H54 (cell line): ENCODE data around the gene CDY2B.
"Not testable (repeated sequence)": the region's sequence is repeated elsewhere in the genome, so short reads cannot be mapped to it uniquely, and the experiment has no call there.

Source experiments
- DNase-seq: peaks from one replicate; pipeline ENCODE4 v3.0.0; 2011; ENCODE audit warnings: low spot score, mixed read lengths; ENCODE audit not compliant: insufficient read length
- FAIRE-seq: peaks from 3 replicates; lab custom pipeline; 2011; peaks lifted over from hg19 to GRCh38; lab: Jason Lieb, UNC

Gene CDY2B

GRCh38 chrY:17880120-17880519, at the start of gene CDY2B:
Gene CDY2B, minus strand, starts transcription at chrY:17880220. Its CDS starts 328 bp downstream, at chrY:17879892.
- FAIRE-seq, DNase-seq: not testable (repeated sequence)

GRCh38 chrY:17908009-17908408, 28.0 kb upstream of the CDY2B start:
- not testable (repeated sequence) for FAIRE-seq, DNase-seq

- not testable (repeated sequence) for FAIRE-seq, DNase-seq
These were observed 27.3 kb upstream of the CDY2B start for GRCh38 chrY:17907351-17907750.

GRCh38 chrY:17881697-17882096, 1.7 kb upstream of the CDY2B start:
- not testable (repeated sequence) for DNase-seq, FAIRE-seq

DNA sequence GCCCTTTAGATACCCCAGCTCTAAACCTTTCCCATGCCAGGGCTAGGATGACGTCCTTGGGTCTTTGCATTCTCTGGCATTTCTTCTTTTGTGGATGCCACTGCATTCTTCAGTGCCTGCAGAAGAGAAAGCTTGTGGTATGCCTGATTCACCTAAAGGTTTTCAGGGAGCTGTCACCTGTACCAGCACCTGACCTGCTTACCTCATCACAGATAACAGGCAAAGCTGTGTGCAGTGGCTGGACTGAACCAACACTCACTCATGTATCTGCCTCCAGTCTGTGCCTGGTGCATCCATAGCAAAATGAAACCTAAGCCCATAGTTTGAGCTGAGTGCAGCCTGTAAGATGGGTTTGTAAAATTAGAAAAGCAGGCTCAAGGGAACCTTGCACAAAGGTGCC, 3.3 kb downstream of the CDY2B start:
- FAIRE-seq: not testable (repeated sequence)

GRCh38 chrY:17875401-17875800, 4.6 kb downstream of the CDY2B start:
- DNase-seq, FAIRE-seq: not testable (repeated sequence)

More for the DNA sequence above, 3.3 kb downstream of the CDY2B start:
- not testable (repeated sequence) for DNase-seq

DNA sequence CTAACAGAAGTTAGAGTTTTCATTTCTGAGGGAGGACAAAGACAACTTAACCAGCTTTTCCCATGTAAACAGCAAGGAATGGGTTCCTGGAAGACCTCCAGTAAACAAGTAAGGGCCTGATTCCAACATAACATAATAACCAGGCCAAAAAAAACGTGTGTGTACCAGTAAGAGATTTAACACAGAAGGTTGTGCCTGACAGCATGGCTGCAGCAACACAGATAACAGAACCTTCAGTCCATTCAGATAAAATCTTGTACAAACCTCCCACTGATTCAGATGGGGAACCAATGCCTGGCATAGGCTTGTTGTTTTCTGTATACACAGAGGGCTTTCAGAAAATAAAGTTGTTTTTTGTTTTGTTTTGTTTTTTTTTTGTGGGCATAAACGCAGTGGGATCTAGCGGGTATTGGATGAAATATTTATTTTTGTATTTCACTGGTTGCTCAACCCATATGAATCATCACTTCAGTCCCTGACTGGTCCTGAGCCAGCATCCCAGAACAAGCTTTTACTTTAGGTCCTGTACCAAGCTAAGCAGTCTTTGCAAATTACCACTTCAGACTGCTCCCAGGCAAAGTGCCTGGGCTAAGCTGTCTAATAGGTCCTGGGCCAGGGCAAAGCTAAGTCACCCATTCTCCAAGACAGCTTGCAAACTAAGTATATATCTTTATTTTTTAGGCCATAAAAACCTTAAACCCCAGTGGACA, 8.7 kb downstream of the CDY2B start:
- not testable (repeated sequence) for DNase-seq, FAIRE-seq

DNA sequence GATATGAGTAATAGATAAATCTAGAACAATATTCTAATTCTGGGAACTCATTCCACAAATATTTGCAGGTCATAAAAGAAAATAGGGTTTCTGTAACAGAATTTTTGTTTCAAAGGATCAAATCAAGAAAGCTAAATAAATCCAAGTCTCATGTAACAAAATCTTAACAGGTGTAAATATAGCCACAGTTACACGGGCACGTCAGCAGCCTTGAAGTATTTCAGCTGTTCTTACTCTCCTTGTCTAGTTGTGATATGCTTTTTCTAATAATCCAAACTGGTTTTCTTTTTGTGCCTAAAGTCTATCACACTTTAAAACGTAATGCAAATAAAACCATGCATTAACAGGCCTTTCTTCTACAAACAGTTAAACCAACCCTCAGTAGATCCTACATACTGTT, 9.3 kb downstream of the CDY2B start:
- DNase-seq, FAIRE-seq: not testable (repeated sequence)

DNA sequence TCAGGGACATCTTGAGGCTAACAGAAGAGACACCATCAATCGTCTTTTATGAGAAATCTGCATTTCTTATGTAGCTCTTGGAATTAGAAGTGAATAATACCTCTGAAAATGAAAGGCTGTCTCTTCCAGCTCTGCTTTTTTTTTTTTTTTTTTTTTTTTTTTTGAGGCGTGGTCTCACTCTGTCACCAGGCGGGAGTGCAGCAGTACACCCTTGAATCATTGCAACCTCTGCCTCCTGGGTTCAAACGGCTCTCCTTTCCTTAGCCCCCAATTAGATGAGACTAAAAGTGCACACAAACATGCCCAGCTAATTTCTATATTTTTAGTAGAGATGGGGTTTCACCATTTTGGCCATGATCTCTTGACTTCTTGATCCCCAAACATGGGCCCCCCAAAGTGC, 12.2 kb downstream of the CDY2B start:
- FAIRE-seq, DNase-seq: not testable (repeated sequence)

DNA sequence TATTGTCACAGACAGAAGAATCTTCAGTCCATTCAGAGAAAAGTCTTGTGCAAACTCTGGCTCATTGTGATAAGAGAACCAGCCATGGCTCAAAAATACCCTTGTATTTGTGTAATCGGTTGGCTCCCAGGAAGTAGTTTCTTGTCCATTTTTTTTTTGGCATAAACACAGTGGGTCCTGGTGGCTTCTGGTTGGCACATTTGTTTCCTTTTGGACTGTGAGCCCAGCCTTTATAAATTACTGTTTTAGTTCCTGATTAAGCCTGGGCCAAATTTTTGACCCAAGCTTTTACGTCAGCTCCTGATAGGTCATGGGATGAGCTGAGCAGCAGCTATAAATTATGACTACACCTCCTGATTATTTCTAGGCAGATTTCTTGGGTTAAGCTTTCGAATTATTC, 19.4 kb downstream of the CDY2B start:
- not testable (repeated sequence) for FAIRE-seq, DNase-seq

DNA sequence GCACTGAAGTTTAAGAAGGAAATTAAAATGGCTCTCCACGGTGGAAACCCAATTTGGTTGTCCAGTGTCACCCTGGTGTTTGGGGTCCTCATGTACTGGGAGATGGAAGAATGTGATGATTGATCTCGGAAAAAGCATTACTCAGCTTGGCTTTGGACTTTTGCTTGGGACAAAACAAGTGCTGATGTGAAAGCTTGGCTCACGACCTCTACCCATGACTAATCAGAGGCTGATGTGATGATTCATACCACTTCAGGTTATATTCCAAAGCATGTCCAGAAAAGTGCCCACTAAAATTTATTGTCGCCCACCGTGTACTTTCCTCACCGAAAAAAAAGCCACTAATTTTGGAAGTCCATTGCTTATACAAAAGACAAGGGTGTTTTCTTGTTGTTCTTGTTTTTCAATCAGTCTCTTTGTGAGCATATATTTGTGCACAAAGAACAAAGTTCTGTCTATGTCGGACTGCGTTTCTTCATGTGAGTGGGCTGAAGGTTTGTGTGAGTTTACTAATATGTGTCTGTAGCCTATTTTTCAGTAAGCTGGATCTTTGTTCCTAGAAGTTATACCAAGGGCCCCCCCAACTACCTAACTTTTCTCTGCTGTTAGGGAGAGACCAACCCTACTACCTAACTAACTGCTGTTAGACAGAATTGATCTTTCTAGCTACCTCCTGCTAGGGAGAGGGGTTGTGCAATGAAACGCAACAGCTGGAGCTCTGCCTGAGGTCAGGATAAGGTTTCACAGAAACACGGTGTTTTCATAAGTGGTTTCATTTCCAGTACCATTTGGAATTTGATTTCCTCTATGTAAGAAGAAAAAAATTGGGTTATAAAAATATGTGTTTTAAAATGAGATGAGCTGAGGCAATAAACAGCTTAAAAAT, 22.8 kb downstream of the CDY2B start:
- DNase-seq, FAIRE-seq: not testable (repeated sequence)

DNA sequence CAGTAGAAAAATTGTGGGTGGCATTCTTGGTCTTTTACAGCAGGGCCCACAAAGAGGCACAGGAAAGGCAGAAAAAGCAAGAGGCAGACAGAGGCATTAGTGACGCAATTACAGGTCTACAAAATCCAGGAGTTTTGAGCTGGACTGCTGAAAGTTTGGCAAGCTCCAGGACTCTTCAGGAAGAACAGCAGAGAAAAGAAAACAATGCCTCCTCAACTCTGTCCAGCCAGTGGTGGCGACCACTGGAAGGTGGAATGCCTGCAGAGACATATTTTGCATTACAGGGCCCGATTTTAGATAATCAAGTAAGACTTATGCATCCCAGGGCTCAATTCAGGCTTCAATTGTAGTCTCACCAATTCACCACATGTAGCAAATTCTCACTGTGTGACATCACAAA, 23.5 kb downstream of the CDY2B start:
- not testable (repeated sequence) for DNase-seq, FAIRE-seq

DNA sequence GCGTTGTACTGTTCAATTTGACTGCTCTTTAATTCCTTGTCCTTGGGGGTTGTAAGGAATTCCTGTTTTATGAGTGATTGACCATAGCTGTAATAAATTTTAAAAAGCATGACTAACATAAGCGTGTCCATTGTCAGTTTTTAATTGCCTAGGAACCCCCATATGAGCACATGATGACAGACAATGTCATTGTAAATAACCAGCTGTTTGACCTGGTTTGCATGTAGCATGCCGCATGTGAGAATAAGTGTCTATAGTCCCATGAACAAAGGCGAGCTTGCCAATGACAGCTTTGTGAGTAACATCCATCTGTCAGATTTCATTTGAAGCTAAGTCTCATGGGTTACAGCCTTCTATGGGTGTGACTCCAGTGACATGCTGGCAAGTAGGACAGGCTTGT, 30.9 kb downstream of the CDY2B start:
- not testable (repeated sequence) for FAIRE-seq, DNase-seq

- FAIRE-seq, DNase-seq: not testable (repeated sequence)
These were observed 47.9 kb downstream of the CDY2B start for GRCh38 chrY:17832149-17832548.
